Astrocyte of the spinal cord (primary cell): ENCODE data around the gene MT1X.

Experiments used
- DNase-seq: peaks from one replicate; pipeline ENCODE4 v3.0.0; 2011; ENCODE audit warnings: low read depth, low spot score
- H3K4me3 ChIP-seq: 2 replicates; pipeline ENCODE4 v1.5.1; 2011; ENCODE audit warnings: low read depth, mild to moderate bottlenecking, low read length, moderate library complexity
- in situ Hi-C: cut with HindIII; loops from 2 replicates; pipeline ENCODE4 v1.10.0; 2017; ENCODE audit warnings: low sequenced_read_pairs
- TF ChIP-seq, protein P1 (sequence below): IDR thresholded peaks from 2 replicates; pipeline ENCODE4 v1.5.1; 2012; ENCODE audit warnings: low read depth, mild to moderate bottlenecking, low read length, inconsistent platforms

Gene MT1X

DNA sequence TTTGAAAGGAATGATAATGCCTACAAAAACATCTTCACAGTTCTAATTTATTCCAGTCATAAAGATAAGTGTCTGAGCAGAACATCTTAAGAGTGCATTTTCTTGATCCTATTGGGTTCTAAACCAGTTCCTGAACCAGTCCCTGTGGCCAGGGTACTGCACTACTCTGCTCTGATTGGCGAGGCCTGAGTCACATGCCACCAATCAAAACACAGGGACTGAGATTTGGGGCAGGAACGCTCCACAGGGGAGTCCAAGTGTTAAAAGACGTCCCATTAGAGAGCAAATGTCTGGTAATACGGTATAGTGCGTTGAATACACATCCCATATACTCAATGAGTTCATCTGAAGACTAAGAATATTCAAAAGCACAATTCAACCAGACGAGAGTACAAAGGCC, 44.7 kb downstream of the MT1X start:
- H3K4me3 ChIP-seq = no peak overlapping the region
- TF ChIP-seq, protein P1, sequence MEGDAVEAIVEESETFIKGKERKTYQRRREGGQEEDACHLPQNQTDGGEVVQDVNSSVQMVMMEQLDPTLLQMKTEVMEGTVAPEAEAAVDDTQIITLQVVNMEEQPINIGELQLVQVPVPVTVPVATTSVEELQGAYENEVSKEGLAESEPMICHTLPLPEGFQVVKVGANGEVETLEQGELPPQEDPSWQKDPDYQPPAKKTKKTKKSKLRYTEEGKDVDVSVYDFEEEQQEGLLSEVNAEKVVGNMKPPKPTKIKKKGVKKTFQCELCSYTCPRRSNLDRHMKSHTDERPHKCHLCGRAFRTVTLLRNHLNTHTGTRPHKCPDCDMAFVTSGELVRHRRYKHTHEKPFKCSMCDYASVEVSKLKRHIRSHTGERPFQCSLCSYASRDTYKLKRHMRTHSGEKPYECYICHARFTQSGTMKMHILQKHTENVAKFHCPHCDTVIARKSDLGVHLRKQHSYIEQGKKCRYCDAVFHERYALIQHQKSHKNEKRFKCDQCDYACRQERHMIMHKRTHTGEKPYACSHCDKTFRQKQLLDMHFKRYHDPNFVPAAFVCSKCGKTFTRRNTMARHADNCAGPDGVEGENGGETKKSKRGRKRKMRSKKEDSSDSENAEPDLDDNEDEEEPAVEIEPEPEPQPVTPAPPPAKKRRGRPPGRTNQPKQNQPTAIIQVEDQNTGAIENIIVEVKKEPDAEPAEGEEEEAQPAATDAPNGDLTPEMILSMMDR = no peak
- no peak for DNase-seq
- in situ Hi-C loops = no loop called here

DNA sequence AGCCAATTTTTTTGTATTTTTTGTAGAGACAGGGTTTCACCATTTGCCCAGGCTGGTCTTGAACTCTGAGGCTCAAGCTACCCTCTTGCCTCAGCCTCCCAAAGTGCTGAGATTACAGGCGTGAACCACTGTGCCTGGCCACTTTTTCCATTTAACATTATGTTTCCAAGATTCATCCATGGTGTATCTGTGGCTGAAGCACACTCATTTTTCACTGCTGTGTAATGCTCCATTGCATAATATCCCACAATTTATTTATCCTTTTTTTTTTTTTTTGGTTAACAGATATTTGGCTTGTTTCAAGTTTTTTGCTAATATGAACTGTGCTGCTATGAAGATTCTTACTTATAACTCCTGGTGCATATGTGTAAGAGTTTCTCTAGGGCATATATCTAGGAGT, 45.8 kb downstream of the MT1X start:
- in situ Hi-C loops = no loop called here
- TF ChIP-seq, protein P1 = no peak
- no peak overlapping the region for H3K4me3 ChIP-seq
- DNase-seq = no peak

DNA sequence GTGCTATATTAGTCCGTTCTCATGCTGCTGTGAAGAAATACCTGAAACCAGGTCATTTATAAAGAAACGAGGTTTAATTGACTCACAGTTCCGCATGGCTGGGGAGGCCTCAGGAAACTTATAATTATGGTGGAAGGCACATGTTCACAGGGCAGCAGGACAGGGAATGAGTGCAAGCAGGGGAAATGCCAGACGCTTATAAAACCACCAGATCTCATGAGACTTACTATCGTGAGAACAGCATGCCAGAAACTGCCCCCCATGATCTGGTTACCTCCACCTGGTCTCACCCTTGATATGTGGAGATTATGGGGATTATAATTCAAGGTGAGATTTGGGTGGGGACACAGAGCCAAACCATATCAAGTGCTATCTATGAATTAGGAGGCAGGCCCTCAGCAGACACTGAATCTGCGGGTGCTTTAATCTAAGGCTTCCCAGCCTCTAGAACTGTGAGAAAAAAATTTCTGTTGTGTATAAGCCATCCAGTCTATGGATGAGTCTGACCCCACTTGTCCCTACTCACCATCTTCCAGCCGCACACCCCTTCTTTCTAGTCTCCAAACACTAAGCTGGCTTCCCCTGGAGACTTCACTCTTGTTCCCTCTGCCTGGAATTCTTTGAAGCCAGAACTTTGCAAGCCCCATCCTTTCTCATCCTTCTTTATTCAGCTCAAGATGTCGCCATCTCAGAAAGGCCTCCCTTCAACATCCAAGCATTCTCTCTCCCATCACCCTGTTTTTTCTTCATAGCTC, 46.9 kb downstream of the MT1X start:
- in situ Hi-C loops = no loop called here
- TF ChIP-seq, protein P1 = no peak
- H3K4me3 ChIP-seq = peak overlapping the region; percentile 88
- no peak for DNase-seq

- H3K4me3 ChIP-seq = peak within 1 kb of the TSS; percentile 88
- TF ChIP-seq, protein P1 = no peak
- in situ Hi-C loops = no loop called here
- peak; percentile 94 for DNase-seq
These were observed 47.7 kb downstream of the MT1X start, which contains the start of gene NUP93 for GRCh38 chr16:56729735-56730662. TSS of gene NUP93 (plus strand) at chr16:56730129. CDS start at chr16:56748248, 18,119 bp downstream.

DNA sequence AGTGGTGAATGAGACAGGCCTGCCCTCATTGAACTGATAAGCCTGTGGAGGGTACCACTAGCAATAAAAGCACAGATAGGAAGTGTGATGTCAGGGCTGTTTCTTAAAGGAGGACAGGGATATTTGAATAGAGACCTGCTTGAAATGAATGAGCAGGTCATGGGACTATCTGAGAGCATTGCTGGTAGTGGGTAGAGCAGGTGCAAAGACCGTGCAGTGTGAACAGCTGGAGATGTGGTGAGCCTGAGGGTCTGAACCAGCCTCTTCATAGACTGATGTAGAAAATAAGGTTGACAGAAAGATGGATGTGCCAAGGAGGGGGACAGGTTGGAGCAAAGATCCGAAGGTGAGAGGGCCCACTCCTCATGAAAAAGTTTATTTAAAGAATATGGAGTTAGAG, 50.1 kb downstream of the MT1X start:
- no peak for DNase-seq
- no peak overlapping the region for H3K4me3 ChIP-seq
- in situ Hi-C loops = no loop called here
- TF ChIP-seq, protein P1 = no peak

DNA sequence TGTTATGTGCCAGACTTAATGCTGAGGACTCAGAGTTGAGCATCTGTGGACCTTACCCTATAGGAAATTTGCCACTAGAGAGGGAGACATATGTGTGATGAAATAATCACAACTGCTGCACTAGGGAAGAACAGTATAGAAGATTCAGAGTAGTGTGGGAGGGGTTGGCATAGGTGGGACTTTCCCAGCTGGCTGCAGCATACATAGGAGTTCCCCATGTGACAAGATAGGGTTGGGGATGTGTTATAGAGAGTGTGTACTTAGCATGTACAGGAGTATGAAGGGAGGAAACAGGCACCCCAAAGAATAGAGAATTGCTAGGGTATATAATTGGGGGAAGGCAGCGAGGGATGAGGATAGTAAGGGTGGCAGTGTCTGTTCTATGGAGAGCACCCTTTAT, 50.6 kb downstream of the MT1X start:
- in situ Hi-C loops = no loop called here
- DNase-seq = no peak
- no peak overlapping the region for H3K4me3 ChIP-seq
- TF ChIP-seq, protein P1 = no peak
